IMR-90 (cell line): ENCODE measurements around the gene ASGR2.

ENCODE experiments used
- CEBPB ChIP-seq: IDR thresholded peaks from 2 replicates; pipeline ENCODE4 v1.6.1; 2012; ENCODE audit warnings: low read depth, low read length, improper control_type of control experiment
- CTCF ChIP-seq: conservative IDR thresholded peaks from 2 replicates; pipeline ENCODE4 v1.5.1; 2012; ENCODE audit warnings: mild to moderate bottlenecking, low read depth, low read length, improper control_type of control experiment
- ELK1 ChIP-seq: fragments of 150-350 bp; IDR thresholded peaks from 2 replicates; pipeline ENCODE4 v1.6.1; 2016; ENCODE audit warnings: low read depth, mild to moderate bottlenecking, low read length, moderate library complexity, borderline replicate concordance
- FOS ChIP-seq: fragments of 150-350 bp; IDR thresholded peaks from 2 replicates; pipeline ENCODE4 v1.6.1; 2016; ENCODE audit warnings: low read depth, low read length
- MAZ ChIP-seq: IDR thresholded peaks from 2 replicates; pipeline ENCODE4 v1.6.1; 2012; ENCODE audit warnings: low read depth, mild to moderate bottlenecking, low read length, improper control_type of control experiment, moderate library complexity, borderline replicate concordance
- MXI1 ChIP-seq: IDR thresholded peaks from 2 replicates; pipeline ENCODE4 v1.6.1; 2012; ENCODE audit warnings: low read depth, mild to moderate bottlenecking, low read length, moderate library complexity, borderline replicate concordance
- NFE2L2 ChIP-seq: fragments of 150-350 bp; IDR thresholded peaks from 2 replicates; pipeline ENCODE4 v1.6.1; 2016; ENCODE audit warnings: low read depth, mild to moderate bottlenecking, low read length
- POLR2A ChIP-seq: IDR thresholded peaks from 2 replicates; pipeline ENCODE4 v1.6.1; 2012; ENCODE audit warnings: mild to moderate bottlenecking, low read depth, low read length
- RAD21 ChIP-seq: IDR thresholded peaks from 2 replicates; pipeline ENCODE4 v1.6.1; 2012; ENCODE audit warnings: low read length, improper control_type of control experiment
- RCOR1 ChIP-seq: IDR thresholded peaks from 2 replicates; pipeline ENCODE4 v1.6.1; 2012; ENCODE audit warnings: mild to moderate bottlenecking, low read length, improper control_type of control experiment; ENCODE audit not compliant: insufficient replicate concordance
- RFX5 ChIP-seq: IDR thresholded peaks from 2 replicates; pipeline ENCODE4 v1.8.0; 2012; ENCODE audit warnings: low read depth, mild to moderate bottlenecking, low read length, moderate library complexity
- SMC3 ChIP-seq: fragments of 150-350 bp; IDR thresholded peaks from 2 replicates; pipeline ENCODE4 v1.6.1; 2016; ENCODE audit warnings: low read depth, mild to moderate bottlenecking, antibody characterized with exemption, low read length, moderate library complexity
- USF2 ChIP-seq: fragments of 150-350 bp; IDR thresholded peaks from 2 replicates; pipeline ENCODE4 v1.6.1; 2017; ENCODE audit warnings: mild to moderate bottlenecking, antibody characterized with exemption, low read length, low read depth

DNA sequence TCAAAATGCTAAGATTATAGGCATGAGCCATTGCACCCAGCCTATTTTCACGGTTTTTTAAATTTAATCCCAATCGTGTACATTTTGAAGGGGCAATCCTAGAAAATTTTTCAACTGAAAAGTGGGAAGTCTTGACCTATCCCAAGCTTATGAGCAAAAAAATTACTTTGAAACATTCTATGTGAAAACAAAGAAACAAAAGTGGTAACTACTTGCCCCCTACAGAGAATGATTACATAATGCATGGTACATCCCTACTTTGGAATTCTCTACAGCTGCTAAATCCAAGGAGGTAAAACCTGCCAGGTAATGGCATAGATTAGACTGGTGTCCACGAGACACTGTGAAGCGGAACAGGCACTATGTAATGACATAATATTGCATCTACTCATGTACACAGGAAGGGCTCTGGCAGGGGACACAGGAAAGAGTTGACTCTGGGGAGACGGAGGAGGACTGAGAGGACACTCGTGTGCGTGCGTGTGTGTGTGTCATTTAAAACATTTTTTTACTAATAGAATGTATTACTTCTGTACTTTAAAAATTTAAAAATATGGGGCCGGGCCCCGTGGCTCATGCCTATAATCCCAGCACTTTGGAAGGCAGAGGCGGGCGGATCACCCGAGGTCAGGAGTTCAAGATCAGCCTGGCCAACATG is 15.7 kb downstream of the ASGR2 start:
- TF ChIP-seq CTCF = no peak
- TF ChIP-seq POLR2A = no peak
- TF ChIP-seq USF2 = no peak
- TF ChIP-seq SMC3 = no peak
- TF ChIP-seq RFX5 = no peak
- TF ChIP-seq MXI1 = no peak
- TF ChIP-seq ELK1 = no peak
- TF ChIP-seq RAD21 = no peak
- no peak for TF ChIP-seq CEBPB
- TF ChIP-seq FOS = no peak
- no peak for TF ChIP-seq MAZ
- no peak for TF ChIP-seq RCOR1
- TF ChIP-seq NFE2L2 = no peak
